Loucy (cell line): Measurements from ENCODE around the gene YWHAH.

ENCODE experiments used
- CTCF ChIP-seq: fragments of 200-600 bp; sonication (generic); conservative IDR thresholded peaks from 2 replicates; pipeline ENCODE4 v1.5.1; 2014; ENCODE audit warnings: mild to moderate bottlenecking, antibody characterized with exemption, low read length
- EZH2phosphoT487 ChIP-seq: fragments of 200-600 bp; IDR thresholded peaks from 2 replicates; pipeline ENCODE4 v1.6.1; 2018; ENCODE audit warnings: antibody characterized with exemption, mild to moderate bottlenecking, moderate library complexity, borderline replicate concordance

GRCh38 chr22:31950226-31950625 is 5.9 kb downstream of the YWHAH start:
- TF ChIP-seq CTCF (no peak), EZH2phosphoT487 (no peak)
